ENCODE results near the gene DLEC1.
"Not testable (repeated sequence)": the region's sequence is repeated elsewhere in the genome, so short reads cannot be mapped to it uniquely, and the experiment has no call there.

The DLEC1 gene

GRCh38 chr3:38141173-38141951, 102.4 kb downstream of the DLEC1 start:
- no peak for DNase-seq

- no peak for DNase-seq
Measured at GRCh38 chr3:38141952-38142273, 102.9 kb downstream of the DLEC1 start.

GRCh38 chr3:38142959-38143358, 104.0 kb downstream of the DLEC1 start:
- DNase-seq = no peak

GRCh38 chr3:38143511-38143910, 104.5 kb downstream of the DLEC1 start:
- DNase-seq = no peak

- DNase-seq = no peak
Measured at GRCh38 chr3:38146504-38146903, 107.5 kb downstream of the DLEC1 start.

- no peak for DNase-seq
Measured at GRCh38 chr3:38147421-38147820, 108.4 kb downstream of the DLEC1 start.

- no peak for DNase-seq
Measured at GRCh38 chr3:38148311-38148882, 109.4 kb downstream of the DLEC1 start.

GRCh38 chr3:38149708-38150107, 110.7 kb downstream of the DLEC1 start:
- DNase-seq = no peak

- DNase-seq = no peak
Measured at GRCh38 chr3:38150780-38151528, 111.9 kb downstream of the DLEC1 start.

- no peak for DNase-seq
Measured at GRCh38 chr3:38151667-38152265, 112.8 kb downstream of the DLEC1 start.

GRCh38 chr3:38152609-38153008, 113.6 kb downstream of the DLEC1 start:
- no peak for DNase-seq

- no peak for DNase-seq
Measured at GRCh38 chr3:38153221-38153620, 114.2 kb downstream of the DLEC1 start.

GRCh38 chr3:38154033-38154494, 115.1 kb downstream of the DLEC1 start:
- DNase-seq = peak; percentile 25

GRCh38 chr3:38154625-38155255, 115.7 kb downstream of the DLEC1 start:
- DNase-seq = no peak

- no peak for DNase-seq
Measured at GRCh38 chr3:38155825-38156224, 116.8 kb downstream of the DLEC1 start.

- no peak for DNase-seq
Measured at GRCh38 chr3:38157117-38157516, 118.1 kb downstream of the DLEC1 start.

- no peak for DNase-seq
Measured at GRCh38 chr3:38157595-38157994, 118.6 kb downstream of the DLEC1 start.

- no peak for DNase-seq
Measured at GRCh38 chr3:38158472-38158871, 119.5 kb downstream of the DLEC1 start.

- DNase-seq = not testable (repeated sequence)
Measured at GRCh38 chr3:38160704-38161103, 121.7 kb downstream of the DLEC1 start.

- DNase-seq = peak; percentile 28
Measured at GRCh38 chr3:38163117-38163840, 124.3 kb downstream of the DLEC1 start.

- no peak for DNase-seq
Measured at GRCh38 chr3:38163841-38164642, 125.0 kb downstream of the DLEC1 start.

GRCh38 chr3:38164643-38164951, 125.6 kb downstream of the DLEC1 start:
- no peak for DNase-seq
